Activated CD8-positive, alpha-beta memory T cell treated with anti-CD3 and anti-CD28 coated beads, Interleukin-2, amount 50 U/mL, for 1 hour (primary cell): Measurements from ENCODE around the gene ZFHX3.

Experiments
- DNase-seq: peaks from one replicate; pipeline ENCODE4 v3.0.0-alpha.2; 2020; ENCODE audit errors: extremely low read depth

The ZFHX3 gene

DNA sequence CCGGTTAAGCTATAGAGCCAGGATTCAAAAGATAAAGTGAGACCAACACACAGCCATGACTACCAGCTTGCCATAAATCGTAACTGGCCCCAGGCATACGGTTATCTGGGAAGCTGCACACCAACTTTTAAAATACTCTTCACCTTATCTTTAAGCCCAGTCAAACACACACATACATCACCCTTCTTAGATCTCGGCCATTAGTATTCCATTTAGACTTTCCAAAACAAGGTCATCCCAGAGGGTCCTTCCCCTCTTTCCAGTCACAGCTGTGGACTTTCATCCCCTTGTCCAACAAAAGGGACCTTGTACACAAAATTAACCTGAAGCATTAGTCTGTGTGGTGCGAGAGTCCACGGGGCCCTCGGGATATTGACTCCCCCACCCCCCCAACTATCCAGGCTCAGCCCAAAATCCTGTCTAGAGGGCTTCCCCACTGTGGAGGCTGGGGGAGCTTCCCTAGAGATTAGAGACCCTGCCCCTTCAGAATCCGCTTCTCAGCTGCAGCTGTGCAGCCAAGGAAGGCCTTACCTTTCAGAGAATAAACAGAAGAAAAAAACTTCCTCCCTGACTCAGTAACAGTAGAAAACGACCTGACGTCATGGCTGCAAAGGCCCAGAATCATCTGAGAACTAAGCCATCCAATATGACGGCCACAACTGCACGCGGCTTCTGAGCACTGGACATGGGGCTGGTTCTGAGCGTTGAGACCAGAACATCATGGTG is 9.9 kb downstream of the ZFHX3 start:
- DNase-seq = no peak

GRCh38 chr16:73037331-73037745 is 10.6 kb downstream of the ZFHX3 start:
- DNase-seq = no peak

GRCh38 chr16:73036074-73036826 is 11.7 kb downstream of the ZFHX3 start:
- DNase-seq = no peak

DNA sequence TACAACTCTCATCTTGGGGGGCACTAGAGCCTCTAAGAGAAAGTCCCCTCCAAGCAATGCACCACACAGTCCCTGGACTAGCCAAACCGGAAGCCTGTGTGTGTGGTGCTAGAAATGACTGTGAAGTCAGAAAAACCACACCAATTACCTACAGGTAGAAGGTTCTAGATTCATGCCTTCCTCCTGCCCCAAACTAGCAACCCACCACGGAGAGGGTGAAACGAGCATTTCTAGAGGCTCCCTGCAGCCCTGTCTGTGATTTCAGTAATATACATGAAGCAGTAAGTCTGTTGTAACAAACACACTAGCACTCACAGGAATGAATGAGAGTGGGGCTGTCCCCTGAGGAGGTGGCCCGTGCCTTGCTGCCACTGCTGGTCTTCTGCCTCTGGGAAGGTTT is 13.6 kb downstream of the ZFHX3 start:
- DNase-seq = no peak

DNA sequence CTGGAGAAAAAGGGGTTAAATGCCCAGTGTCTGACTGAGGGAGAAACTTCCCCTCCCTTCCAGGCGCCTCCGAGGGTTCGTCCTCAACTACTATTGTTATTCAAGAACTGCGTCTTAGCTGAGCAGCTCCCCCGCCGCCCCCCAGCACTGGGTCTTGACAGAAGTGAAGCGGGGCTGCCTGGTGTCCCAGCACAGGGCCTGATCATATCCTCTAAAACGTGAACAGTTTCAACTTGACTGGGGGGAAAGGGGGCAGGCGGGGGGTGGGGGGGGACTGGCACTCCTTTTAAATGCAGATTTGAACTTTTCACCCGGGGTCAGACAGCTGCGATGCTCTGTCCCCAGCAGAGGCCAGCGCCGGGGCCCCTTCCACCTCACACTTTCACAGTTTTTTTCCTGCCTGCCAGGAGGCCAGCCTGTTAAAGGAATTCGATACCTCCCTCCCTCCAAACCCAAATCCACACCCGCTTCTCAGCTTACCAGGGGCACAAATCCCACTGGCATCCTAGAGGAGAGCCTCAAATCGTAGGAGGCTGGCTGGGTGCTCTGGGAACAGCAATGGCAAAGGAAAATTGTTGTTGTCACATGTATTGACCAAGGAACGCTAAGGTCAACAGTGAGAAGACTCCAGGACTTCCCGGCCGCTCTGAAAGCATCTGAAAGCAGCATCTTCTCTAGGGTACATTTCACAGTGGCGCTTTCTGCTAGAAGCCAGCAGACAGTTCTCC is 14.5 kb downstream of the ZFHX3 start:
- no peak for DNase-seq

GRCh38 chr16:73032541-73033270 is 15.2 kb downstream of the ZFHX3 start:
- no peak for DNase-seq

DNA sequence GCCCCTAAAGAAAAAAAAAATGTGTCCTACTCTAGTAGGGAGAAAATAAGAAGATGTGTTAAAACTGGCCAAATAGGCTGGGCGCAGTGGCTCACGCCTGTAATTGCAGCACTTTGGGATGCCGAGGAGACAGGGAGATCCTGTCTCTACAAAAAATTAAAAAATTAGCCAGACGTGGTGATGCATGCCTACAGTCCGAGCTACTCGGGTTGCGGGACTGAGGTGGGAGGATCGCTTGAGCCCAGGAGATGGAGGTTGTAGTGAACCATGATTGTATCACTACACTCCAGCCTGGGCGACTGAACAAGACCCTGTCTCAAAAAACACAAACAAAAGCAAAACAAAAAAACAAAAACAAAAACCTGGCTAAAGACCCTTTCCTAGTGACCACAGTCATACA is 15.9 kb downstream of the ZFHX3 start:
- DNase-seq = no peak

GRCh38 chr16:73031155-73031866 is 16.6 kb downstream of the ZFHX3 start:
- no peak for DNase-seq

GRCh38 chr16:73028721-73029361 is 19.1 kb downstream of the ZFHX3 start:
- DNase-seq = no peak

DNA sequence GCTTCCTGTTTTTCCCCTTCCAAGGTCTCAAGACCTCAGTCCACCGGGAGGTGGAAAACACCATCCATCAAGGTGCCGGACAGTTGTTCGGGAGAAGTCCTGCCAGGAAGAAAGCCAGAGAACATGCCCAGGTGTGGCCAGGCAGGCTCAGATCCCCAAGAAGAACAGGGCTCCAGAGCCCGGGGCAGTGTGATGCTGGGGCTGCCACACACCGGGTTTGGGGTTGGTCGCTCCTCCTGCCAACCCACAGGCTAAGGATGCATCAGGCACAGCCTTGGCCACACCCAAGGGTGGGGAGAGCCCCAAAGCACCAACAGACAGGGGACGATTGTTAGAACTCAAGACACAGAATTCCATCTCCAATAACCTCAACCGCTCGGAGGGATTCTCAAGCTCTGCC is 19.7 kb downstream of the ZFHX3 start:
- no peak for DNase-seq

GRCh38 chr16:73027685-73028111 is 20.2 kb downstream of the ZFHX3 start:
- no peak for DNase-seq

DNA sequence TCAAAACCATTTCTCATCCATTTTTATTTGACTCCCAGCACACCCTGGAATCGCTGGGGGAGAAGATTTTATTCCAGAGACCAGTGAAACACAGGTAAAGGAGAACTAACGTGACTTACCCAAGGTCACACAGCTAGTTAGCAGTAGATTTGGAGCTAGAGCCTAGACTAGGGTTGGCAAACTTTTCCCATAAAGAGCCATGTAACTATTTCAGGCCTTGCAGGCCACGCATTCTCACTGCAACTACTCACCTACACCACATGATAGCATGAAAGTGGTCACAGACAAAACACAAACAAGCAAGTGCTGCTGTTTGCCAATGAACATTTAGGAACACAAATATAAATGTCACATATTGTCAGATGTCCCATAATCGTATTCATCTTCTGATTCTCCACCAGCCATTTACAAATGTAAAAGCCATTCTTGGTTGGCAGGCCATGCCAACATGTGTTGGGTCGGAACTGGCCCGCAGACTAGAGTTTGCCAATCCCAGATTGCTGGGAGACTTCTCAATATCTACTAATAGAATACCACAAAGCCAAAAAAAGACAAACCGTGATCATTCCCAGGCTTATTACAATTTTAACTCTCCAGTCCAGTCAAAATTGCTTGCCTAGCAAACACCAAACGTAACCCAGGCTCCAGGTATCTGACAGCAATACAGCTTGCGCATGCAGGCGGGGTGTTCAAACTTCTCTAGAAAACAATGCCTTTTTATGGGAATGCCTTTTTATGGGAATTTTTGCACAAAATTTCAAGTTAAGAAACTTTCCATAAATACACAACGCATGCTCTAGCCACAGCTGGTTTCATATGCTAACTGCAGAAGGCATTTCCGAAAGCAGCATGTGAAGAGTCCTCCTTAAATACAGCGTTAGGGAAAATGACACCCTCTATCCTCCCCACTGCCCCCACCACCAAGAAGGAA is 20.9 kb downstream of the ZFHX3 start:
- DNase-seq = no peak

- DNase-seq = no peak
These were observed 22.1 kb downstream of the ZFHX3 start for GRCh38 chr16:73025856-73026210.

GRCh38 chr16:73025151-73025855 is 22.6 kb downstream of the ZFHX3 start:
- no peak for DNase-seq

GRCh38 chr16:73024571-73025105 is 23.3 kb downstream of the ZFHX3 start:
- no peak for DNase-seq

- DNase-seq = no peak
These were observed 24.0 kb downstream of the ZFHX3 start for GRCh38 chr16:73023752-73024570.

GRCh38 chr16:73023320-73023719 is 24.6 kb downstream of the ZFHX3 start:
- DNase-seq = no peak

DNA sequence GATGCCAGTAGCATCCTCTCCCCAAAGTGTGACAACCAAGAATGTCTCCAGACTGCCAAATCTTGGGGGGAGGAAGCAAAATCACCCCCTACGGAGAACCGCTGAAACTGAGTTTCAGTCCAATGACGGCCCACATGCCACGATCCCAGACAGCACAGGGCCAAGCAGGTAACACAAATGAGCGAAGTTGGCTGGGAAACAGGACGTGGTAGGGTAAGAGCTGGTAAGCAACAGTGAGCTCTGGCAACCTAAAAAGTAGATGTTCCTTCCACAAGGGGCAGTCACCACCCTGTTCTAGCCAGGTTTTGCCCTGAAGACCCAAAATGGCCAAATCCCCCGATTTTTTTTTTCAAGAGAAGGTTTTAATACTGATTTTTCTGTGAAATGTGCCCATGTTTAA is 25.4 kb downstream of the ZFHX3 start:
- DNase-seq = no peak
